B cell (primary cell): ENCODE results near the gene CLIP2. TPM values are rescaled to one million over a fixed set of nuclear protein-coding genes. Genes with fewer than 3 reads are reported as not detected.
"Not testable (repeated sequence)": the region's sequence is repeated elsewhere in the genome, so short reads cannot be mapped to it uniquely, and the experiment has no call there.

ENCODE experiments used
- ATAC-seq: fragments of 200-7000 bp; cut with Tn5 transposase; one replicate; pipeline ENCODE4 v1.10.0; 2021; ENCODE audit warnings: low read depth, mild to moderate bottlenecking, moderate number of reproducible peaks, moderate library complexity
- CTCF ChIA-PET: fragments of 350-600 bp; sonication (Branson Sonifier 250); formaldehyde crosslinking; loops from one replicate; lab custom pipeline; 2021; ENCODE audit warnings: antibody characterized with exemption, inconsistent platforms; lab: Charles Lee
- POLR2A ChIA-PET: fragments of 350-600 bp; sonication (Branson Sonifier 250); formaldehyde crosslinking; loops from one replicate; lab custom pipeline; 2021; ENCODE audit warnings: antibody characterized with exemption; lab: Charles Lee
- DNase-seq: peaks from one replicate; pipeline ENCODE4 v3.0.0; 2013
- H2AFZ ChIP-seq: 2 replicates; pipeline ENCODE4 v1.6.1; 2012; ENCODE audit warnings: mild to moderate bottlenecking, low read depth, low read length; ENCODE audit not compliant: insufficient read depth, poor library complexity, severe bottlenecking
- H3K27ac ChIP-seq, 2 donors: 1 replicate in 1 of 2; 2 replicates in 1 of 2; pipeline ENCODE4 v1.5.1; 2012 to 2013; ENCODE audit warnings: low read length in 2 of 2, mild to moderate bottlenecking in 2 of 2, moderate library complexity in 1 of 2
- H3K27me3 ChIP-seq, 4 experiments: fragments of 200-600 bp in 1 of 4; sonication (generic) in 1 of 4; replicated peaks in 1 of 4; 1 replicate in 2 of 4; 2 replicates in 2 of 4; pipeline versions ENCODE4 v1.6.1 to v1.7.0; 2013 to 2016; ENCODE audit warnings: low read length in 3 of 4, mild to moderate bottlenecking in 2 of 4, mixed read lengths in 1 of 4, moderate library complexity in 1 of 4; ENCODE audit not compliant: insufficient read depth in 4 of 4, control insufficient read depth in 3 of 4; ENCODE audit errors: control extremely low read depth in 1 of 4
- H3K36me3 ChIP-seq, 2 experiments: replicated peaks in 1 of 2; 1 replicate in 1 of 2; 2 replicates in 1 of 2; pipeline versions ENCODE4 v1.6.1 to v1.7.1; 2013; ENCODE audit warnings: low read length in 1 of 2; ENCODE audit not compliant: insufficient read depth in 2 of 2, control insufficient read depth in 1 of 2; ENCODE audit errors: control extremely low read depth in 1 of 2, extremely low read depth in 1 of 2
- H3K4me1 ChIP-seq, 2 donors: fragments of 200-600 bp in 1 of 2; sonication (generic) in 1 of 2; 1 replicate in 1 of 2; 2 replicates in 1 of 2; pipeline versions ENCODE4 v1.5.1 to v1.6.1; 2013 to 2017; ENCODE audit warnings: low read length in 2 of 2; ENCODE audit not compliant: control insufficient read depth in 2 of 2, insufficient read depth in 2 of 2
- H3K4me2 ChIP-seq: replicated peaks from 2 replicates; pipeline ENCODE3; 2012; ENCODE audit warnings: mild to moderate bottlenecking, low read depth, low read length; ENCODE audit not compliant: poor library complexity, severe bottlenecking
- H3K4me3 ChIP-seq, 5 experiments: fragments of 200-600 bp in 1 of 5; sonication (generic) in 1 of 5; 1 replicate in 3 of 5; 2 replicates in 2 of 5; pipeline versions ENCODE4 v1.5.1 to v1.7.0; 2011 to 2016; ENCODE audit warnings: low read length in 4 of 5, mild to moderate bottlenecking in 4 of 5, low read depth in 2 of 5, control low read depth in 1 of 5, moderate library complexity in 1 of 5; ENCODE audit not compliant: insufficient read depth in 1 of 5; ENCODE audit errors: control extremely low read depth in 1 of 5, extremely low read depth in 1 of 5
- H3K79me2 ChIP-seq: fragments of 200-600 bp; sonication (generic); one replicate; pipeline ENCODE4 v1.6.0; 2016; ENCODE audit warnings: low read length; ENCODE audit not compliant: control insufficient read depth, insufficient read depth
- H3K9ac ChIP-seq: fragments of 200-600 bp; sonication (generic); 2 replicates; pipeline ENCODE4 v1.6.1; 2017; ENCODE audit warnings: mild to moderate bottlenecking, low read length, moderate library complexity
- H3K9me3 ChIP-seq, 3 donors: one replicate each; pipeline versions ENCODE4 v1.6.1 to v1.7.1; 2013; ENCODE audit warnings: low read length in 2 of 3; ENCODE audit not compliant: control insufficient read depth in 2 of 3, insufficient read depth in 1 of 3; ENCODE audit errors: control extremely low read depth in 1 of 3
- H4K20me1 ChIP-seq: 2 replicates; pipeline ENCODE4 v1.6.0; 2012; ENCODE audit warnings: mild to moderate bottlenecking, low read length; ENCODE audit not compliant: insufficient read depth, control insufficient read depth, poor library complexity, severe bottlenecking
- H3K27ac Mint-ChIP-seq: one replicate; pipeline ENCODE4 v1.8.0; 2021; ENCODE audit warnings: mixed read lengths
- H3K27me3 Mint-ChIP-seq: one replicate; pipeline ENCODE4 v1.8.0; 2021; ENCODE audit warnings: mixed read lengths
- H3K4me1 Mint-ChIP-seq: one replicate; pipeline ENCODE4 v1.8.0; 2021; ENCODE audit warnings: mixed read lengths
- H3K4me3 Mint-ChIP-seq: one replicate; pipeline ENCODE4 v1.8.0; 2021; ENCODE audit warnings: mixed read lengths
- H3K9me3 Mint-ChIP-seq: one replicate; pipeline ENCODE4 v1.8.0; 2022; ENCODE audit warnings: mixed read lengths; ENCODE audit not compliant: insufficient read depth
- CTCF ChIP-seq: fragments of 200-600 bp; IDR thresholded peaks from one replicate; pipeline ENCODE4 v1.8.0; 2022; ENCODE audit warnings: antibody characterized with exemption, mild to moderate bottlenecking
- WGBS: methylation state at CpG from one replicate; pipeline ENCODE4 v1.1.5; 2013; ENCODE audit warnings: missing lambda C conversion rate; ENCODE audit not compliant: insufficient coverage; 5-methylcytosine and 5-hydroxymethylcytosine counted together
- intact Hi-C: fragments of 100-400 bp; cut with micrococcal nuclease; formaldehyde crosslinking; loops from one replicate; pipeline ENCODE4 v1.10.0; 2022
- polyA plus RNA-seq: library from polyadenylated mRNA; depleted of rRNA; stranded (reverse); fragments of >200 nt; gene quantifications from 2 replicates; pipeline ENCODE4 v1.2.3, GENCODE V29; 2012
- total RNA-seq, 2 donors: library from RNA; stranded (reverse); fragments of 120-200 nt in 1 of 2; gene quantifications; 1 replicate in 1 of 2; 2 replicates in 1 of 2; pipeline versions ENCODE4 v1.2.3 to v1.2.4, GENCODE V29; 2013 to 2022

Gene CLIP2
- total and polyA plus RNA-seq, 2 donors (not counting 1 experiment from before 2014, with no cell fraction given) = 5.7 to 47.9 TPM

DNA sequence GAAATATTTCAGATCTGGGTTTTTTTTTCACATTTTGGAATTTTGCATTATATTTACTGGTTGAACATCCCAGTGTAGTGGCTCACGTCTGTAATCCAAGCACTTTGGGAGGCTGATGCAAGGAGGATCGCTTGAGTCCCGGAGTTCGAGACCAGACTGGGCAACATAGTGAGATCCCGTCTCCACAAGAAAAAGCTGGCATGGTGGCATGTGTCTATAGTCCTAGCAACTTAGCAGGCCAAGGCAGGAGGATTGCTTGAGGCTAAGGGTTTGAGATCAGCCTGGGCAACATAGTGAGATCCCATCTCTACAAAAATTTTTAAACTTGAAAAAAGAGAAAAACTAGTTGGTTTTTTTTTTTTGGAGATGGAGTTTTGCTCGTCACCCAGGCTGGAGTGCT, 41.1 kb upstream of the CLIP2 start:
- Histone ChIP-seq H3K27me3 (no peaks in the 10 kb centered on the region), H3K27ac (no peak overlapping the region), H3K36me3 (peaks cover 4 to 56% of the 10 kb centered on the region in 2 experiments), H3K4me3 (no peak overlapping the region), H2AFZ (no peak overlapping the region), H3K79me2 (peaks cover 54% of the 10 kb centered on the region), H4K20me1 (peaks cover 7% of the 10 kb centered on the region), H3K9me3 (no peaks in the 10 kb centered on the region), H3K4me1 (peaks cover 5 to 12% of the 10 kb centered on the region in 2 donors), H3K4me2 (no peak overlapping the region), H3K9ac (no peak overlapping the region)
- CTCF ChIA-PET = no interaction called here
- WGBS = 100% methylated on average over 5 of the region's 6 CpGs
- Mint-ChIP-seq H3K4me1 (peaks cover 14% of the 10 kb centered on the region), H3K27ac (peak overlapping the region; percentile 11), H3K9me3 (no peaks in the 10 kb centered on the region), H3K4me3 (no peak overlapping the region), H3K27me3 (no peaks in the 10 kb centered on the region)
- no peak for TF ChIP-seq CTCF
- DNase-seq (no peak), ATAC-seq (no peak)
- POLR2A ChIA-PET = no interaction called here
- intact Hi-C loops = no loop called here

- H3K27ac Mint-ChIP-seq, CTCF ChIA-PET, H3K4me2 ChIP-seq, H3K4me3 ChIP-seq, intact Hi-C loops, H3K27me3 ChIP-seq, H3K27me3 Mint-ChIP-seq, H3K9ac ChIP-seq, H3K9me3 Mint-ChIP-seq, H3K9me3 ChIP-seq, ATAC-seq, POLR2A ChIA-PET, H3K4me3 Mint-ChIP-seq, H3K27ac ChIP-seq, H2AFZ ChIP-seq, DNase-seq: not testable (repeated sequence)
- Histone ChIP-seq H3K4me1 (peaks cover 8 to 12% of the 10 kb centered on the region in 2 donors), H4K20me1 (peaks cover 12% of the 10 kb centered on the region), H3K36me3 (peaks cover 4 to 52% of the 10 kb centered on the region in 2 experiments), H3K79me2 (peaks cover 58% of the 10 kb centered on the region)
- H3K4me1 Mint-ChIP-seq = peaks cover 14% of the 10 kb centered on the region
- WGBS = 95% methylated on average over 8 of the region's 10 CpGs
Observed at GRCh38 chr7:74249058-74249457, 40.1 kb upstream of the CLIP2 start.
